ENCODE measurements around the gene CTDP1. TPM values are rescaled to one million over a fixed set of nuclear protein-coding genes. Genes with fewer than 3 reads are reported as not detected.

The CTDP1 gene
- polyA plus RNA-seq, 3 donors: 10.3 to 11.3 (median 10.5) TPM

GRCh38 chr18:79803611-79804051 is 124.0 kb downstream of the CTDP1 start:
- no peak for DNase-seq (ENCODE audit: low read depth in 3 of 3, low spot score in 2 of 3)

Other genes starting within 250 kb of the CTDP1 start
- gene KCNG2, start 118.1 kb downstream of the CTDP1 start, polyA plus RNA-seq (ENCODE audit: insufficient read length in 3 of 3): under 1 TPM in 2 of 3 donors, not detected in 1; 0.15 to 0.17 TPM